PC-3 (cell line): Measurements from ENCODE around the gene ZNF491.

Experiments used
- EZH2 ChIP-seq: fragments of 300-600 bp; sonication (generic); IDR thresholded peaks from one replicate; pipeline ENCODE4 v1.6.1; 2017; ENCODE audit warnings: antibody characterized with exemption, mild to moderate bottlenecking, low read length; ENCODE audit not compliant: unreplicated experiment
- TF ChIP-seq, protein P1 (sequence below): fragments of 300-600 bp; sonication (generic); conservative IDR thresholded peaks from 2 replicates; pipeline ENCODE4 v1.5.1; 2017; ENCODE audit warnings: antibody characterized with exemption, low read depth, mild to moderate bottlenecking, low read length

DNA sequence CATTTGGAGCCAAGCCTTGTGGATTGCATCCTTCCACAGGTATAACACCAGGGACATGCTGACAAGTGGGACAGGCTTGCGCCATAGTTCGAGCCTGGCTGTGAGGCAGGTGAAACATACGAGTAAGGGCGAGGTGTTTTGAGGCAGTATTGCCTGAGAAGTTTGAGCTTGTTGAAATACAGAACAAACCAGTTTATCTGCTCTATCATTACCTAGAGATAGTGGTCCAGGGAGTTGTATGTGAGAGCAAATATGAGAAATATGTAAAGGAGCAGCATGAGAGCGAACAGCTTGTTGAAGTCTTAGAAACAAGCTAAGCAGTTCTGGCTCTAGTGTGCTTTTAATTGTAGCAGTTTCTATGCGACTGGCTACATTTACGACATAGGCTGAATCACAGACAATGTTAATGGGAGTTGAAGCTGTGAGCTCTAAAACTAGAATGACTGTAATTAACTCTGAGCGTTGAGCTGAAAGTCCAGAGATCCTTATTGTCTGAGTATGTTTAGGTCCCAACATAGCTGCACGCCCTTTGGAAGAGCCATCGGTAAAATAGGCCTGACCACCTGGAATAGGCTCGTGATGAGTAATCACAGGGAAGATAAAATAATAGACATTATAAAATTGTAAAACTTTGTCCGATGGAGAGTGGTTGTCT lies 58.4 kb downstream of the ZNF491 start:
- TF ChIP-seq, protein P1, sequence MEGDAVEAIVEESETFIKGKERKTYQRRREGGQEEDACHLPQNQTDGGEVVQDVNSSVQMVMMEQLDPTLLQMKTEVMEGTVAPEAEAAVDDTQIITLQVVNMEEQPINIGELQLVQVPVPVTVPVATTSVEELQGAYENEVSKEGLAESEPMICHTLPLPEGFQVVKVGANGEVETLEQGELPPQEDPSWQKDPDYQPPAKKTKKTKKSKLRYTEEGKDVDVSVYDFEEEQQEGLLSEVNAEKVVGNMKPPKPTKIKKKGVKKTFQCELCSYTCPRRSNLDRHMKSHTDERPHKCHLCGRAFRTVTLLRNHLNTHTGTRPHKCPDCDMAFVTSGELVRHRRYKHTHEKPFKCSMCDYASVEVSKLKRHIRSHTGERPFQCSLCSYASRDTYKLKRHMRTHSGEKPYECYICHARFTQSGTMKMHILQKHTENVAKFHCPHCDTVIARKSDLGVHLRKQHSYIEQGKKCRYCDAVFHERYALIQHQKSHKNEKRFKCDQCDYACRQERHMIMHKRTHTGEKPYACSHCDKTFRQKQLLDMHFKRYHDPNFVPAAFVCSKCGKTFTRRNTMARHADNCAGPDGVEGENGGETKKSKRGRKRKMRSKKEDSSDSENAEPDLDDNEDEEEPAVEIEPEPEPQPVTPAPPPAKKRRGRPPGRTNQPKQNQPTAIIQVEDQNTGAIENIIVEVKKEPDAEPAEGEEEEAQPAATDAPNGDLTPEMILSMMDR = no peak
- TF ChIP-seq EZH2 = no peak
